Measurements from ENCODE around the gene SYTL2. TPM values are rescaled to one million over a fixed set of nuclear protein-coding genes. Genes with fewer than 3 reads are reported as not detected.

The SYTL2 gene
- polyA plus RNA-seq, 1 donor = 69.7 TPM

- DNase-seq = no peak
Measured at GRCh38 chr11:85825616-85826015, 14.7 kb upstream of the SYTL2 start.

DNA sequence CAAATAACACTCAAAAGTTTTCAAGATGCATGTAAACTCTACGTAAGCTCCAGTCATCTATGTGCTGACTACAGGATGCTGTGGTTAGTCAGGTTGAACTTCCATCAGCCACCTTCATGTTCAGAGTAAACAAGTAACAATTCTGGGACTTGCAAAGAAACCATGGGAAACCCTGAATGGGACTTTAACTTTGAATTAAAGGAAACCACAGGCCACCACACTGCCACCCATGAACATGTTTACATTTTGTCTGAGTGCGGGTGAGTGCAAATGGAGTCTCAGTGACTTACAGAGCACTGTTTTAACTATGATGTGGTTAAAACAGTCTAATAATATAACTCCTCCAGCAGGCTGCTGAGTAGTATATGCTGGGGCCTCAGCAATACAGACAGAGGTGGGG lies 12.9 kb upstream of the SYTL2 start:
- no peak for DNase-seq

GRCh38 chr11:85822814-85823213 lies 11.9 kb upstream of the SYTL2 start:
- DNase-seq = no peak

DNA sequence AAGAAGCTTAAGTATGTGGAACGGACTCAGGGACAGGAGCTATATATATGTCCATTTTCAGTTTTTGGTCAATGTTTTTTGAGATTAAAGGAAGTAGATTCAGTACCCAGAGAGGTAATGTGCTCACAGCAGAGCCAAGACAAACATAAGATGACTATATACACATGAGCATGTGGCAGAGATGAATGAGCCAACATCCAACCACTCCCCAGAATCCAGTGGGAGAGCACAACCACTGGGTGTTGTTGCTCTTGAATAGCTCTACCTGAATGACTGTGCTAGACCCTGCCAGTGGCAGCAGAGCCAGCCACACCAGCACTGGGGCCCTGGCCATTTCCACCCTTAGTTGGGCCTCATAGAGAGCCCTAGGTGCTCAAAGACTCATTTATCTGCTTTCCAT lies 10.7 kb upstream of the SYTL2 start:
- DNase-seq = no peak

- no peak for DNase-seq
Measured at GRCh38 chr11:85819441-85819840, 8.5 kb upstream of the SYTL2 start.

- no peak for DNase-seq
Measured at GRCh38 chr11:85815186-85815931, 4.4 kb upstream of the SYTL2 start.

DNA sequence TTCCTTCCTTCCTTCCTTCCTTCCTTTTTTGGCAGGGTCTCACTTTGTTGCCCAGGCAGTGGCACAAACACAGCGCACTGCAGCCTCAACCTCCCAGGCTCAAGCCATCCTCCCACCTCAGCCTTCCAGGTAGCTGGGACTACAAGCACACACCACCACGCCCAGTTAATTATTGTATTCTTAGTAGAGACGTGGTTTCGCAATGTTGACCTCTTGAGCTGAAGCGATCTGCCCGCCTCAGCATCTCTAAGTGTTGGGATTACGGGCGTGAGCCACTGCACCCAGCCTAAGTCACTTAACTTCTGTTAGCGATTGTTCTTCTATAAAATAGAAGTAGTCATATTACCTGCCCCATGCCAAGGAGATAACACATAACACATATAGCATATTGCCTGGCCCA lies 2.8 kb upstream of the SYTL2 start:
- no peak for DNase-seq

GRCh38 chr11:85811624-85812023 lies 683 bp upstream of the SYTL2 start:
- no peak for DNase-seq

DNA sequence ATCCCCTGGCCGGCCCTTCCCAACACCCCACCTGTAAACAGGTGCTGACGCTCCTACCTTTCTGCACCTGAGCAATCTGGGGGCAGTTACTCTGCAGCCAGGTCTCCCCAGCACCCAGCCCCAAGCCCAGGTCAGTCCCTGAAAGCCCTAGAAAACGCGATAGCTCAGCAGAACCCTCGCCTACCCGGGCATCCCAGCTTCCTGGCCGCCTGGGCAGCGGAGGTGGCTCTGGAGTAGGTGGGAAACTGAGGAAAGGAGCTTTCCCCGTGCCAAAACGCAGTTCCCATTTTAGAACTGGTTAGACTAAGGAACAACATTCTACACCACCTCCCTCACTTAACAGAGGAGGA lies 445 bp downstream of the SYTL2 start:
- no peak for DNase-seq

- DNase-seq = no peak
Measured at GRCh38 chr11:85809863-85810262, 1.1 kb downstream of the SYTL2 start.

DNA sequence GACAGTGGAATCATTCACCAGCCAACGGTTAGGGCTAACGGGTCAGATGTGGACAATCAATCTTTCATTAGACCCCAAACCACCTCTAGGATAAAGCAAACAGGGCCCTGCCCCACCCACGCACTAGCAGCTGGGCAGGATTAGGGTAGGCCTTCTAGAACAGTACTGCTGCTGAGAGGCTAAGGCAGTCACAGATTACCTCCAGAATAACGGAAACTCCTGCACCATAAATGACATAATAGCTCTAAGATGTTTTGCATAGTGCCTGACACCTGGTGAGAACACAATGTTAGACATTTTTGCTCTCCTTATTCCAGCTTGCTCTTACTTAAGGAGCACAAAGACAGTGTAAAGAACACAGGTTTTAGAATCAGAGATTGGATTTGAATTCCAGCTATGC lies 1.8 kb downstream of the SYTL2 start:
- DNase-seq = no peak

GRCh38 chr11:85806876-85807275 lies 4.1 kb downstream of the SYTL2 start:
- DNase-seq = no peak

DNA sequence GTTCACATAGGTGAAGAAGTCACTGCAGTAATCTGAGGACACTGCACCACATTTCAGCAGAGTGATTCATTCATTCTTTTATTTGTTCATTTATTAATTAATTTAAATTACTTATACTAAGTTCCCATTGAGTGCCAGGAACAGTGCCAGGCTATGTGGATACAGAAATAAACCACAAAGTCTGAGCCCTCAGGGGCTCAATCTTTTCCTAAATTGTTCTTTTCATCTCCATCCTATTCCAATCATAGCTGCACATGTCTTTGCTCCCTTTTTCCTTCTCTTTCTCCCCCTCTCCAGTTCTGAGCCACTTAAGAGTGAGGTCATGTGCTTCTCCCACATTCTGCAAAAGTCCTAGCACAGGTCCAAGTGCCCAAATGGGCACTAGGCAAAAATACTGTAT lies 4.9 kb downstream of the SYTL2 start:
- DNase-seq = no peak

GRCh38 chr11:85805387-85805786 lies 5.6 kb downstream of the SYTL2 start:
- DNase-seq = no peak

- DNase-seq = no peak
Measured at GRCh38 chr11:85803920-85804319, 7.0 kb downstream of the SYTL2 start.

DNA sequence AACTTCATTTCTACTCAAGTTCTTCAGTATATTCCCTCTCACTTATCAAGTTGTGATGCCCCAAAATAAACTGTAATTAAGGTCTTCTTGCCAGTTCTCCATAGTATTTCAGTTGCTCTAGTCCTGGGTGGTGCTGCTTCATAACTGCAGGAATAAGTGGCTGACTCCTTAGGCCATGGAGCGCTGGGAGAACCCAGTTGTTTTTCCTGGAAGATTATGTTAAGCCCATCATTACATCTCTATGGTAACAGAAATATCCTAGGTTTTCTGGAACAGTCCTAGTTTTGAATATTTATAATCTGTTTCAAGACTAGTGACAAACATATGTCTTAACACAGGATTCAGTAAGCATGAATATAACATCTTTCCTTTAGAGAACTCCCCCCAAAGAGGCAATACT lies 7.6 kb downstream of the SYTL2 start:
- no peak for DNase-seq

DNA sequence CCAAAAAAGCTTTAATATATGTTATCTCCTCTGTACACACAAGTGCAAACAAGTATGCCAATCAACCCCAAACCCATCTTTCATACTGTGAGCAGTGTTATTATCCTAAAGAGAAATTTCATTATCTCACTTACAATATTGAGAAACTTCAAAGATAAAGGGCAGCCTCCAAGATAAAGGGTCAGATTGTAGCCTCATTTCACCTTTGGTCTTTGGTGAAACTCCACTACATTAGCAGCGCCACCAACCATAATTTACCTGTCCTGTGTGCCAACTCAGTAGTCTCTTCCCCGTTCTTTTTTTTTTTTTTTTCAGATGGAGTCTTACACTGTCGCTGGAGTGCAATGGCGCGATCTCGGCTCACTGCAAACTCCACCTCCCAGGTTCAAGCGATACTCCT lies 9.4 kb downstream of the SYTL2 start:
- DNase-seq = no peak

GRCh38 chr11:85800595-85801342 lies 10.2 kb downstream of the SYTL2 start:
- no peak for DNase-seq

GRCh38 chr11:85799142-85799541 lies 11.8 kb downstream of the SYTL2 start:
- no peak for DNase-seq

DNA sequence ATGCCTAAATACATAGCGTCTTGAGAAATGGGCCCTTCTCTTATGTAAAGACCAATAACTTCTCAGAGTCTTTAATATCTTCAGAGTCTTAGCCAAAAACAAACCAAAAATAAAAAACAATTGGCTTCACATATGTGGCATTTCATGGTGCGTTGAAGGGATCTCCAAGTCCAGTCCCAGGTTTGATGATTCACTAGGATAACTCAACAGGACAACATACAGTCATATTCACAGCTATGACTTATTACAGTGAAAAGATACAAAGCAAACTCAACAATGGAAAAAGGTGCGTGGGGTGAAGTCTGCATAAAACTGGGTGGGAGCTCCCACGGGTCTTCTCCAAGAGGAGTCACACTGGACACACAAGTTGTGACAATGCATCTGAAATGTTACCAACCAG lies 12.6 kb downstream of the SYTL2 start:
- no peak for DNase-seq

- DNase-seq = no peak
Measured at GRCh38 chr11:85795712-85796487, 15.0 kb downstream of the SYTL2 start.

DNA sequence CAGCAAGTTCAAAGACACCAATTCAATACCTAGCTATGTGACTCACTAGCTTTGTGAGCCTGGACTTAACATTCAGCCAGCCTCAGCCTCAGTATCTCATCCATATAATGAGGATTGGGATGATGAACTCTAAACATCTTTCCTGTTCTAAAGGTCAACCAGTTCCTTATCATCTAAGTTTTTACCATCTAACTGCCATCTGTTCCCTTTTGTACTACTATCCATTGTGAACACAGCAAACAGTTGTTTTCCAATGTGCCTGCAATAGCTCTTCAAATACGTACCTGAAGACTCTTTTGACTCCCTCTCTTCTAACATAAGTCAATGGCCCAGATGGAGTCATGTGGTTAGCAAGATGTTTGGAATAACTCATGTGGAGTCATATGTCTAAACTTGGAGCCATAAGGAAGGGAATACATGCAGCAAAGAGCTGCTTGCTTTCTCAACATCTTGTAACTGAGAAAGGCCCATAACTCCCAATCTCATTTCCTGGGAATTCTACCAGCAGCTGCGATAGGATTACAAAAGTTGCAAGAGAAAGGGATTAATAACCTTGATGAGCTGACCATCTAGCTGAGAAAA lies 19.4 kb downstream of the SYTL2 start:
- DNase-seq = no peak

Data from hindlimb muscle (tissue), 1 donor.